WTC11 (cell line): ENCODE data around the gene RECK. TPM values are rescaled to one million over a fixed set of nuclear protein-coding genes. Genes with fewer than 3 reads are reported as not detected.
A peak's percentile ranks its signal among the peaks of the same experiment; 100 is the strongest.

Experiments used
- ATAC-seq: fragments of 200-7000 bp; cut with Tn5 transposase; 2 replicates; pipeline ENCODE4 v1.10.0; 2021; ENCODE audit warnings: mild to moderate bottlenecking, moderate library complexity
- CTCF ChIA-PET: fragments of 300-600 bp; sonication (Branson Sonifier 250); formaldehyde crosslinking; loops from one replicate; lab custom pipeline; 2021; ENCODE audit warnings: antibody characterized with exemption; lab: Charles Lee
- POLR2A ChIA-PET: fragments of 350-600 bp; sonication (Branson Sonifier 250); formaldehyde crosslinking; loops from one replicate; lab custom pipeline; 2021; ENCODE audit warnings: antibody characterized with exemption; lab: Charles Lee
- DNase-seq: peaks from one replicate; pipeline ENCODE4 v3.0.0; 2021; ENCODE audit warnings: low spot score
- H3K27ac Mint-ChIP-seq: 2 replicates; pipeline ENCODE4 v1.8.0; 2021; ENCODE audit warnings: mixed read lengths
- H3K27me3 Mint-ChIP-seq: 2 replicates; pipeline ENCODE4 v1.8.0; 2021; ENCODE audit warnings: low read depth, mild to moderate bottlenecking, moderate library complexity, mixed read lengths
- H3K36me3 Mint-ChIP-seq: 2 replicates; pipeline ENCODE4 v1.8.0; 2021; ENCODE audit warnings: mixed read lengths
- H3K4me1 Mint-ChIP-seq: 2 replicates; pipeline ENCODE4 v1.8.0; 2022; ENCODE audit warnings: mixed read lengths
- H3K4me3 Mint-ChIP-seq: 2 replicates; pipeline ENCODE4 v1.8.0; 2021; ENCODE audit warnings: mild to moderate bottlenecking, moderate library complexity, mixed read lengths
- H3K9me3 Mint-ChIP-seq: 2 replicates; pipeline ENCODE4 v1.8.0; 2021; ENCODE audit warnings: mixed read lengths
- ATF2 ChIP-seq: sonication (generic); formaldehyde crosslinking; IDR thresholded peaks from 2 replicates; pipeline ENCODE4 v1.8.1; 2022; ENCODE audit warnings: low read depth, missing genetic modification reagents, borderline replicate concordance
- CBFB ChIP-seq: sonication (generic); formaldehyde crosslinking; IDR thresholded peaks from 2 replicates; pipeline ENCODE4 v1.8.1; 2022; ENCODE audit warnings: mild to moderate bottlenecking, low read depth, missing genetic modification reagents
- CDX4 ChIP-seq: fragments of 250-450 bp; sonication (Bioruptor Pico); IDR thresholded peaks from 2 replicates; pipeline ENCODE4 v1.9.0; 2021; ENCODE audit warnings: moderate library complexity, mild to moderate bottlenecking, inconsistent platforms, borderline replicate concordance
- CTCF ChIP-seq: fragments of 200-600 bp; IDR thresholded peaks from 2 replicates; pipeline ENCODE4 v1.8.0; 2022; ENCODE audit warnings: antibody characterized with exemption
- FOXJ3 ChIP-seq: sonication (generic); formaldehyde crosslinking; IDR thresholded peaks from 2 replicates; pipeline ENCODE4 v1.9.0; 2021; ENCODE audit warnings: missing genetic modification reagents, mild to moderate bottlenecking, borderline replicate concordance
- MLX ChIP-seq: sonication (generic); formaldehyde crosslinking; IDR thresholded peaks from 2 replicates; pipeline ENCODE4 v1.8.1; 2023; ENCODE audit warnings: mild to moderate bottlenecking, missing genetic modification reagents, moderate library complexity
- OVOL2 ChIP-seq: fragments of 250-450 bp; sonication (Bioruptor Pico); IDR thresholded peaks from 2 replicates; pipeline ENCODE4 v1.9.0; 2021; ENCODE audit warnings: mild to moderate bottlenecking, borderline replicate concordance
- PRRX2 ChIP-seq: fragments of 250-450 bp; sonication (Bioruptor Pico); IDR thresholded peaks from 2 replicates; pipeline ENCODE4 v1.8.0; 2021; ENCODE audit warnings: mild to moderate bottlenecking
- SMAD4 ChIP-seq: sonication (generic); formaldehyde crosslinking; IDR thresholded peaks from 2 replicates; pipeline ENCODE4 v1.8.0; 2022; ENCODE audit warnings: mild to moderate bottlenecking, missing genetic modification reagents
- TCF7 ChIP-seq: sonication (generic); formaldehyde crosslinking; IDR thresholded peaks from 2 replicates; pipeline ENCODE4 v1.8.0; 2022; ENCODE audit warnings: mild to moderate bottlenecking, low read depth, missing genetic modification reagents, moderate library complexity
- TEAD4 ChIP-seq: sonication (generic); formaldehyde crosslinking; IDR thresholded peaks from 2 replicates; pipeline ENCODE4 v1.8.0; 2022; ENCODE audit warnings: mild to moderate bottlenecking, missing genetic modification reagents
- USF2 ChIP-seq: sonication (generic); formaldehyde crosslinking; IDR thresholded peaks from 2 replicates; pipeline ENCODE4 v1.8.1; 2023; ENCODE audit warnings: mild to moderate bottlenecking, missing genetic modification reagents, moderate library complexity
- ZNF121 ChIP-seq: sonication (generic); formaldehyde crosslinking; IDR thresholded peaks from 2 replicates; pipeline ENCODE4 v1.8.0; 2023; ENCODE audit warnings: missing genetic modification reagents
- ZNF396 ChIP-seq: fragments of 250-450 bp; sonication (Bioruptor Pico); IDR thresholded peaks from 2 replicates; pipeline ENCODE4 v1.8.0; 2021; ENCODE audit warnings: mild to moderate bottlenecking, moderate library complexity, borderline replicate concordance
- ZSCAN18 ChIP-seq: fragments of 250-450 bp; sonication (Bioruptor Pico); IDR thresholded peaks from 2 replicates; pipeline ENCODE4 v2.1.2; 2022; ENCODE audit warnings: mild to moderate bottlenecking, moderate library complexity
- total RNA-seq: library from RNA; stranded (reverse); gene quantifications from 3 replicates; pipeline ENCODE4 v1.2.3, GENCODE V29; 2021
- TF ChIP-seq, protein P1 (sequence below): fragments of 250-450 bp; sonication (Bioruptor Pico); conservative IDR thresholded peaks from 2 replicates; pipeline ENCODE4 v1.9.0; 2021; ENCODE audit warnings: mild to moderate bottlenecking
- TF ChIP-seq, protein P2 (sequence below): sonication (generic); formaldehyde crosslinking; IDR thresholded peaks from 2 replicates; pipeline ENCODE4 v1.8.0; 2022; ENCODE audit warnings: mild to moderate bottlenecking, missing genetic modification reagents
- TF ChIP-seq, protein P3 (sequence below): sonication (generic); formaldehyde crosslinking; IDR thresholded peaks from 2 replicates; pipeline ENCODE4 v1.8.0; 2022; ENCODE audit warnings: mild to moderate bottlenecking, missing genetic modification reagents

Gene RECK
- total RNA-seq, 1 experiment from 2014 or later, result 11.2 TPM

GRCh38 chr9:36049408-36049807, 12.7 kb downstream of the RECK start:
- Mint-ChIP-seq H3K27ac (no peak overlapping the region), H3K4me3 (no peak overlapping the region), H3K27me3 (no peaks in the 10 kb centered on the region), H3K36me3 (no peaks in the 10 kb centered on the region), H3K9me3 (no peaks in the 10 kb centered on the region), H3K4me1 (peaks cover 21% of the 10 kb centered on the region)
- no peak for DNase-seq
- TF ChIP-seq SMAD4 (no peak), TEAD4 (CRISPR knock-in tag) (no peak), CTCF (no peak), OVOL2 (no peak), MLX (no peak), ZNF121 (CRISPR knock-in tag) (no peak), ZSCAN18 (CRISPR knock-in tag) (no peak), USF2 (CRISPR knock-in tag) (no peak), CBFB (CRISPR knock-in tag) (no peak), FOXJ3 (CRISPR knock-in tag) (no peak)
- TF ChIP-seq, protein P1, sequence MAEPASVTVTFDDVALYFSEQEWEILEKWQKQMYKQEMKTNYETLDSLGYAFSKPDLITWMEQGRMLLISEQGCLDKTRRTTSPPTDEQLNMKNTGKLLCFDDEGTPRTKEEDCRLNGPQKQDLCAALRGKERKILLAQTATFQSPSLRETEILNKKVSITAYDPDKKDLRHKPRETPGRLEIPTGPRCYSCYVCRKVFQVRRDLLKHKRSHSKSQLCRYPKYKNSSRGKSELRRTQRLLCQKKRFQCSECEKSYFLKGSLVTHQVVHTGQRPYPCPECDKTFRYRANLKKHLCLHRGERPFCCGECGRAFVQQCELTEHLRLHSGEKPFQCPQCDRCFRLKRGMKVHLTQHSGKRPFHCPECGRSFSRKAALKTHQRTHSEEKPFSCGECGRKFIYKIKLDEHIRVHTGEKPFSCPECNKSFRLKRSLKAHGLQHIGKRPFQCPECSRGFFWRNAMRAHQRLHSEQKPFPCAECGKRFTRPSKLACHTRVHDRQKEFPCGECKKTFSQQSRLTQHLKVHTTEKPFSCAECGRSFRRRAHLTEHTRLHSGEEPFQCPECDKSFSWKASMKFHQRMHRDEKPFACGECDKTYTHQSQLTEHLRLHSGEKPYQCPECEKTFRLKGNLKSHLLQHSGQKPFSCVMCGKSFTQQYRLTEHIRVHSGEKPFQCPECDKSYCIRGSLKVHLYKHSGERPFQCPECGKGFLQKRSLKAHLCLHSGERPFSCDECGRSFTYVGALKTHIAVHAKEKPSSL (CRISPR knock-in tag), result no peak
- ChIA-PET CTCF (interaction anchor here (1.4 kb wide), 1 partner anchor 117 kb away, joined by 4 read pairs; no protein-coding TSS in a partner anchor), POLR2A (interaction anchor here (1.1 kb wide), 1 partner anchor 13 kb away, joined by 4 read pairs; the partner anchor contains the start of gene RECK)
- ATAC-seq, result peak; percentile 85

DNA sequence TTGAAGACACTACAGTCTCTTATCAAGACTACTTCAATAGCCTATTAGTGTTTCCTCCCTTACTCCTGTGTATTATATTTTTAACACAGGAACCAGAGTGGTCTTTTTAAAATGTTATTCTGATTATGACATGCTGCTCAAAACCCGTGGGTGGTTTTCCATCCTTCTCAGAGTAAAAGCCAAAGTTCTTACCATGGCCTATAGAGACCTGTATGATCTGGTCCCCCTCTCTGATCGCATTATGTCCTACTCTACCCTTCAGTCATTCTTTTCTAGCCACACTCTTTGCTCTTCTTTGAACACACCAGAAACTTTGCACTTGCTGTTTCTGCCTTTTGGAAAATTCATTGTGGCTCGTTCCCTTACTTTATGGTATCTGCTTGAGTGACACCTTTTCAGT, 13.8 kb downstream of the RECK start:
- TF ChIP-seq OVOL2 (no peak), PRRX2 (CRISPR knock-in tag) (no peak), ZNF396 (CRISPR knock-in tag) (no peak), CDX4 (CRISPR knock-in tag) (no peak), ATF2 (no peak), TCF7 (CRISPR knock-in tag) (no peak)
- TF ChIP-seq, protein P2, sequence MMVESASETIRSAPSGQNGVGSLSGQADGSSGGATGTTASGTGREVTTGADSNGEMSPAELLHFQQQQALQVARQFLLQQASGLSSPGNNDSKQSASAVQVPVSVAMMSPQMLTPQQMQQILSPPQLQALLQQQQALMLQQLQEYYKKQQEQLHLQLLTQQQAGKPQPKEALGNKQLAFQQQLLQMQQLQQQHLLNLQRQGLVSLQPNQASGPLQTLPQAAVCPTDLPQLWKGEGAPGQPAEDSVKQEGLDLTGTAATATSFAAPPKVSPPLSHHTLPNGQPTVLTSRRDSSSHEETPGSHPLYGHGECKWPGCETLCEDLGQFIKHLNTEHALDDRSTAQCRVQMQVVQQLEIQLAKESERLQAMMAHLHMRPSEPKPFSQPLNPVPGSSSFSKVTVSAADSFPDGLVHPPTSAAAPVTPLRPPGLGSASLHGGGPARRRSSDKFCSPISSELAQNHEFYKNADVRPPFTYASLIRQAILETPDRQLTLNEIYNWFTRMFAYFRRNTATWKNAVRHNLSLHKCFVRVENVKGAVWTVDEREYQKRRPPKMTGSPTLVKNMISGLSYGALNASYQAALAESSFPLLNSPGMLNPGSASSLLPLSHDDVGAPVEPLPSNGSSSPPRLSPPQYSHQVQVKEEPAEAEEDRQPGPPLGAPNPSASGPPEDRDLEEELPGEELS, result no peak
- TF ChIP-seq, protein P3, sequence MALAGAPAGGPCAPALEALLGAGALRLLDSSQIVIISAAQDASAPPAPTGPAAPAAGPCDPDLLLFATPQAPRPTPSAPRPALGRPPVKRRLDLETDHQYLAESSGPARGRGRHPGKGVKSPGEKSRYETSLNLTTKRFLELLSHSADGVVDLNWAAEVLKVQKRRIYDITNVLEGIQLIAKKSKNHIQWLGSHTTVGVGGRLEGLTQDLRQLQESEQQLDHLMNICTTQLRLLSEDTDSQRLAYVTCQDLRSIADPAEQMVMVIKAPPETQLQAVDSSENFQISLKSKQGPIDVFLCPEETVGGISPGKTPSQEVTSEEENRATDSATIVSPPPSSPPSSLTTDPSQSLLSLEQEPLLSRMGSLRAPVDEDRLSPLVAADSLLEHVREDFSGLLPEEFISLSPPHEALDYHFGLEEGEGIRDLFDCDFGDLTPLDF (CRISPR knock-in tag), result no peak
- TF ChIP-seq, all 79 proteins: peak for 0
- ATAC-seq (no peak), DNase-seq (no peak)
- H3K4me3 Mint-ChIP-seq, result no peak overlapping the region
- CTCF ChIA-PET, result no interaction called here
- H3K27ac Mint-ChIP-seq, result no peak overlapping the region
- peaks cover 16% of the 10 kb centered on the region for H3K4me1 Mint-ChIP-seq
- no peaks in the 10 kb centered on the region for H3K9me3 Mint-ChIP-seq
- H3K36me3 Mint-ChIP-seq, result no peaks in the 10 kb centered on the region
- POLR2A ChIA-PET, result no interaction called here
- no peaks in the 10 kb centered on the region for H3K27me3 Mint-ChIP-seq
